Urothelium cell line (cell line): ENCODE results near the gene NT5C1A.

ENCODE experiments used
- DNase-seq: peaks from one replicate; pipeline ENCODE4 v3.0.0; 2011; ENCODE audit warnings: low spot score, mixed read lengths
- FAIRE-seq: peaks from 2 replicates; lab custom pipeline; 2011; peaks lifted over from hg19 to GRCh38; lab: Jason Lieb, UNC

The NT5C1A gene

GRCh38 chr1:39690225-39690624 is 18.3 kb upstream of the NT5C1A start:
- no peak for FAIRE-seq
- no peak for DNase-seq

- DNase-seq (no peak), FAIRE-seq (no peak)
These were observed 17.7 kb upstream of the NT5C1A start for GRCh38 chr1:39689635-39690034.

- FAIRE-seq, result no peak
- DNase-seq, result no peak
These were observed 17.3 kb upstream of the NT5C1A start for GRCh38 chr1:39689214-39689613.

GRCh38 chr1:39688706-39689105 is 16.8 kb upstream of the NT5C1A start:
- DNase-seq, result no peak

GRCh38 chr1:39687243-39687642 is 15.3 kb upstream of the NT5C1A start:
- no peak for FAIRE-seq
- DNase-seq, result no peak

More at GRCh38 chr1:39688706-39689105, 16.8 kb upstream of the NT5C1A start:
- FAIRE-seq, result no peak

GRCh38 chr1:39685071-39685470 is 13.2 kb upstream of the NT5C1A start:
- no peak for DNase-seq
- FAIRE-seq, result no peak

- no peak for FAIRE-seq
- DNase-seq, result no peak
These were observed 12.4 kb upstream of the NT5C1A start for GRCh38 chr1:39684313-39684664.

GRCh38 chr1:39683591-39684312 is 11.8 kb upstream of the NT5C1A start:
- DNase-seq, result no peak
- FAIRE-seq, result no peak

GRCh38 chr1:39681999-39682398 is 10.1 kb upstream of the NT5C1A start:
- DNase-seq (no peak), FAIRE-seq (no peak)

GRCh38 chr1:39681294-39681693 is 9.4 kb upstream of the NT5C1A start:
- FAIRE-seq, result no peak
- DNase-seq, result no peak

GRCh38 chr1:39680751-39681150 is 8.8 kb upstream of the NT5C1A start:
- FAIRE-seq (no peak), DNase-seq (no peak)

- no peak for FAIRE-seq
- no peak for DNase-seq
These were observed 7.9 kb upstream of the NT5C1A start for GRCh38 chr1:39679821-39680220.

GRCh38 chr1:39678889-39679288 is 7.0 kb upstream of the NT5C1A start:
- DNase-seq, result no peak
- no peak for FAIRE-seq

GRCh38 chr1:39677645-39678044 is 5.7 kb upstream of the NT5C1A start:
- DNase-seq, result no peak
- FAIRE-seq, result no peak

GRCh38 chr1:39676948-39677548 is 5.1 kb upstream of the NT5C1A start:
- no peak for DNase-seq
- no peak for FAIRE-seq

GRCh38 chr1:39675220-39675619 is 3.3 kb upstream of the NT5C1A start:
- DNase-seq (no peak), FAIRE-seq (no peak)

- DNase-seq (no peak), FAIRE-seq (no peak)
These were observed 1.3 kb upstream of the NT5C1A start for GRCh38 chr1:39673215-39673614.

- DNase-seq, result peak; percentile 26
- FAIRE-seq, result no peak
These were observed 642 bp upstream of the NT5C1A start for GRCh38 chr1:39672551-39672947.

GRCh38 chr1:39671433-39671792 is 494 bp downstream of the NT5C1A start:
- peak; percentile 33 for DNase-seq
- FAIRE-seq, result no peak

GRCh38 chr1:39670689-39671088 is 1.2 kb downstream of the NT5C1A start:
- FAIRE-seq, result no peak
- DNase-seq, result no peak

GRCh38 chr1:39668894-39669293 is 3.0 kb downstream of the NT5C1A start:
- FAIRE-seq (no peak), DNase-seq (no peak)

GRCh38 chr1:39668111-39668510 is 3.8 kb downstream of the NT5C1A start:
- FAIRE-seq (no peak), DNase-seq (no peak)

- no peak for DNase-seq
- no peak for FAIRE-seq
These were observed 5.1 kb downstream of the NT5C1A start for GRCh38 chr1:39666772-39667171.
